ENCODE data around the gene NEUROD4. TPM values are rescaled to one million over a fixed set of nuclear protein-coding genes. Genes with fewer than 3 reads are reported as not detected.

Gene NEUROD4
- total RNA-seq, 6 experiments from 2014 or later: not detected

DNA sequence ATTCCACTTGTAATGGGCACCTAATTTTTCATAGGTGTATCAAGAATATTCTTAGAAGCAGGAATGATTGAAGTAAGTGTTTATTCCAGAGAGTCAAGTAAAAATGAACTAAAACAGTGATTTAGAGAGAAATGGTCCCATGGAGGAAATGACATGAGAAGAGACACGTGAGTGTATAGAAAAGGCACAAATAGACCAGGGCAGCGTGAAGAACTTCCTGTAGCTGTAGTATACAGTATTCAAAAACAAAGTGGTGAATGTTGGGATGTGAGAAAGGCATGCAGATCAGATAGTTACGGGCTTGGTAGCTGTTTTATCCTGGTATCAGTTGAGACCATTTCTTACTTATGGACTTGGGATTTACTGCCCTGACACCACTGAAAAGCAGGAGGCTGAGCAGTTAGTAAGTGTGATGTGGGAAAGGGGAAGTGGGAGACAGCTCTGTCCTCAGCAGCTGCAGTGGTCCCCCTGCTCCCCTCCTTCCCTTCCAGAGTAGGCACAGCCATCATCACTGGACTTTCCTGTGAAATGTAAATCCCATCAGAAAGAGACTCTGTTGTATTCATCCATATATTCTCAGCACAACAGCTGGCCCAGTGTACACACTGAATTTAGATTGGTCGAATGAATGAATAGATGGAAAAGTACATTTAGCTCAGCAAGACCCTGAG, 18.4 kb upstream of the NEUROD4 start:
- H3K9me3 ChIP-seq: no peaks in the 10 kb centered on the region
- H3K4me1 ChIP-seq: no peaks in the 10 kb centered on the region
- H3K27ac ChIP-seq: no peak overlapping the region
- intact Hi-C loops (cut with DNase I): no loop called here
- H3K27me3 ChIP-seq: no peaks in the 10 kb centered on the region
- TF ChIP-seq, protein P1, sequence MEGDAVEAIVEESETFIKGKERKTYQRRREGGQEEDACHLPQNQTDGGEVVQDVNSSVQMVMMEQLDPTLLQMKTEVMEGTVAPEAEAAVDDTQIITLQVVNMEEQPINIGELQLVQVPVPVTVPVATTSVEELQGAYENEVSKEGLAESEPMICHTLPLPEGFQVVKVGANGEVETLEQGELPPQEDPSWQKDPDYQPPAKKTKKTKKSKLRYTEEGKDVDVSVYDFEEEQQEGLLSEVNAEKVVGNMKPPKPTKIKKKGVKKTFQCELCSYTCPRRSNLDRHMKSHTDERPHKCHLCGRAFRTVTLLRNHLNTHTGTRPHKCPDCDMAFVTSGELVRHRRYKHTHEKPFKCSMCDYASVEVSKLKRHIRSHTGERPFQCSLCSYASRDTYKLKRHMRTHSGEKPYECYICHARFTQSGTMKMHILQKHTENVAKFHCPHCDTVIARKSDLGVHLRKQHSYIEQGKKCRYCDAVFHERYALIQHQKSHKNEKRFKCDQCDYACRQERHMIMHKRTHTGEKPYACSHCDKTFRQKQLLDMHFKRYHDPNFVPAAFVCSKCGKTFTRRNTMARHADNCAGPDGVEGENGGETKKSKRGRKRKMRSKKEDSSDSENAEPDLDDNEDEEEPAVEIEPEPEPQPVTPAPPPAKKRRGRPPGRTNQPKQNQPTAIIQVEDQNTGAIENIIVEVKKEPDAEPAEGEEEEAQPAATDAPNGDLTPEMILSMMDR (IDR thresholded peaks at IDR 0.05): no peak
- no peak for TF ChIP-seq POLR2A (IDR thresholded peaks at IDR 0.05)
- DNase-seq (no peak), ATAC-seq (no peak)
- no peak overlapping the region for H3K4me3 ChIP-seq
- H3K36me3 ChIP-seq: no peaks in the 10 kb centered on the region
- 41% methylated on average over 4 of the region's 4 CpGs for WGBS (ENCODE audit: insufficient coverage, low coverage, low lambda C conversion rate, missing lambda C conversion rate)

DNA sequence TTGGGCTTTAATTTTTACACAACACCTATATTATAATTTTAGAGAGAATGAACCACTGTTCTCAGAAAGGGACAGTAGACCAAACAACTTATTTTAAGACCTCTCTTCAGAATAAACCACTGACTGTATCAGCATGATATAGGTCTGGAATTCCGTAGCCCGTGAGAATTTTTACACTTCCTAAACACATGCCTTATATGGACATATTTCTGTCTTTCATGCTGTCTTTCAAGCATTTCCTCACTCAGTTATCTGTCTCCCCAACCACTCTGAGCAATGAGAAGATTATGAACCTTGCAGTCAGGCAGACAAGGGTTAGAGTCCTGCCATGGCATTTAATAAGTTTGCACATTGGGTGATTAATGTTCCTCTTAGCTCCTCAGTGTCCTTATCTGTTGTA, 17.4 kb upstream of the NEUROD4 start:
- H3K27ac ChIP-seq: no peak overlapping the region
- TF ChIP-seq POLR2A (IDR thresholded peaks at IDR 0.05): no peak
- TF ChIP-seq, protein P1 (IDR thresholded peaks at IDR 0.05): no peak
- H3K36me3 ChIP-seq: no peaks in the 10 kb centered on the region
- intact Hi-C loops (cut with DNase I): no loop called here
- ATAC-seq: no peak
- H3K27me3 ChIP-seq: no peaks in the 10 kb centered on the region
- no peaks in the 10 kb centered on the region for H3K4me1 ChIP-seq
- WGBS (ENCODE audit: insufficient coverage, low coverage, low lambda C conversion rate, missing lambda C conversion rate): 85% methylated on average over 2 of the region's 2 CpGs
- no peaks in the 10 kb centered on the region for H3K9me3 ChIP-seq
- H3K4me3 ChIP-seq: no peak overlapping the region
- DNase-seq: no peak

DNA sequence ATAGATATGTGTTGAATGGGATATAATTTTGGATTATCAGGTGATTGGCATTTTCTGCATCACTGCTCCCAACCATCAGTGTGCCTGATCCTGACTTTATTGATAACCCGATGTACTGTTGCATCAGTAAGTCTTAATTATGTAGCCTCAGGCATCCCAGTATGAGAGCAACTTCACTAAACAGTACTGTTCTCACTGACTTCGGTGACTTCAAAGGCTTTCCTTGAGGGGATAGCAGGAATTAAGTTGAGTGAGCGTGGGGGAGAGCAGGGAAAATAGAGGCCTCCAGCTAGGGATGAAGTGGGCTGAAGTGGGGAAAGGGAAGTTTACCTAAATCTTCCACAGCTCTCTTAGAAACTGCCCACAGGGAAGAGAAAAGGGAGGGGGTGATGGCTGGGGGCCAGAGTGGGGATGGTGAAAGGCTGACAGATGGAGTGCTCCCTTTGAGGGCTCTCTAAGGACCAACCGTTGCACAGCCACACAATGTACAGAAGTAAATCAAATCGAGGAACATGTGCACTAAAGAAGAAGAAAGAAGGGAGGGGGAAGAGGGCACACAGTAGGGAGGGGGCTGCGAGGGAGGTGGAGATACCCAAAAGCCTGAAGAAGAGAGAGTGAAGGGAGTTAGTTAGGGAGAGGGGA, 10.7 kb upstream of the NEUROD4 start:
- H3K27me3 ChIP-seq: no peaks in the 10 kb centered on the region
- H3K9me3 ChIP-seq: no peaks in the 10 kb centered on the region
- TF ChIP-seq, protein P1 (IDR thresholded peaks at IDR 0.05): no peak
- no peak for TF ChIP-seq POLR2A (IDR thresholded peaks at IDR 0.05)
- H3K27ac ChIP-seq: no peak overlapping the region
- H3K36me3 ChIP-seq: no peaks in the 10 kb centered on the region
- intact Hi-C loops (cut with DNase I): no loop called here
- no peak overlapping the region for H3K4me3 ChIP-seq
- WGBS (ENCODE audit: insufficient coverage, low coverage, low lambda C conversion rate, missing lambda C conversion rate): 27% methylated on average over 6 of the region's 6 CpGs
- H3K4me1 ChIP-seq: no peaks in the 10 kb centered on the region
- ATAC-seq (no peak), DNase-seq (no peak)

DNA sequence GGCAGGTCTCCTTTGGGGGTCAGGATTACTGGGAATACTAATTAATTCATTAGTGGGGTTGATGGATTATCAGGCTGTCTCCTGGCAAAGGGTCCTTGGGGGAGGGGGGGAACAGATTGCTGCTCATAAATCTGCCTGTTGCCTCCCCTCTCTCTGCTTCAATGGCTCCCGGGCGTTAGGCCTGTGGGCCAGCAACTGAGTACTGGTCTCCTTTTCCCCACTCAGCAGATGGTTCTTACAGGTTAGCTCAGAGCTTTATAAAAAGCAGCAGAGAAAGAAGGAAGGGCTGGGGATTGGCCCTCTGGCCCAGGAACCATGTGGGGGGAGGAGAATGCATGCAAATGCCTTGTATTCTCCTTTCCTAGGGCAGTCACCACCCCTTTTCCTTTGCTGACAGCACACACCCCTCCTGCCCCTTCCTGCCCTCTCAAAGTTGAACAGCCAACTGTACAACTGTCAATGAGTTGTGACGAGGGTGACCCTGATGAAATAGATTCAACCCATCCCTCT, 2.3 kb upstream of the NEUROD4 start:
- no peaks in the 10 kb centered on the region for H3K4me1 ChIP-seq
- H3K27me3 ChIP-seq: no peaks in the 10 kb centered on the region
- TF ChIP-seq, protein P1 (IDR thresholded peaks at IDR 0.05): no peak
- TF ChIP-seq POLR2A (IDR thresholded peaks at IDR 0.05): no peak
- ATAC-seq: no peak
- no peak overlapping the region for H3K4me3 ChIP-seq
- 50% methylated on average over 1 of the region's 3 CpGs for WGBS (ENCODE audit: insufficient coverage, low coverage, low lambda C conversion rate, missing lambda C conversion rate)
- no peaks in the 10 kb centered on the region for H3K36me3 ChIP-seq
- H3K27ac ChIP-seq: no peak overlapping the region
- H3K9me3 ChIP-seq: no peaks in the 10 kb centered on the region
- DNase-seq: no peak
- intact Hi-C loops (cut with DNase I): no loop called here
